GM12878 (cell line): ENCODE measurements around the gene SLC28A1. TPM values are rescaled to one million over a fixed set of nuclear protein-coding genes. Genes with fewer than 3 reads are reported as not detected.
A peak's percentile ranks its signal among the peaks of the same experiment; 100 is the strongest.

Source experiments
- ATF2 ChIP-seq: IDR thresholded peaks from 2 replicates; pipeline ENCODE4 v1.6.1; 2012; ENCODE audit warnings: low read length, inconsistent platforms
- ATF3 ChIP-seq: IDR thresholded peaks from 2 replicates; pipeline ENCODE4 v1.6.1; 2011; ENCODE audit warnings: low read depth, mild to moderate bottlenecking, low read length, moderate library complexity, borderline replicate concordance; ENCODE audit errors: extremely low read depth
- BACH1 ChIP-seq: fragments of 450-650 bp; IDR thresholded peaks from 2 replicates; pipeline ENCODE4 v1.6.1; 2017; ENCODE audit warnings: mild to moderate bottlenecking, borderline replicate concordance
- CBFB ChIP-seq: IDR thresholded peaks from 2 replicates; pipeline ENCODE4 v1.6.1; 2016; ENCODE audit warnings: antibody characterized with exemption, low read depth
- CBX5 ChIP-seq: sonication (generic); IDR thresholded peaks from 2 replicates; pipeline ENCODE4 v1.6.1; 2016; ENCODE audit warnings: low read depth, moderate library complexity, mild to moderate bottlenecking, inconsistent platforms
- DPF2 ChIP-seq: fragments of 450-650 bp; IDR thresholded peaks from 2 replicates; pipeline ENCODE4 v1.6.1; 2017; ENCODE audit warnings: mild to moderate bottlenecking
- FOS ChIP-seq: IDR thresholded peaks from 3 replicates; pipeline ENCODE4 v1.6.1; 2011; ENCODE audit warnings: borderline replicate concordance; ENCODE audit not compliant: insufficient read length; ENCODE audit errors: extremely low read depth
- IRF3 ChIP-seq: fragments of 450-650 bp; IDR thresholded peaks from 2 replicates; pipeline ENCODE4 v1.6.1; 2014; ENCODE audit warnings: mild to moderate bottlenecking
- KLF5 ChIP-seq: fragments of 450-650 bp; IDR thresholded peaks from 2 replicates; pipeline ENCODE4 v1.6.1; 2014; ENCODE audit warnings: mild to moderate bottlenecking; ENCODE audit not compliant: partially characterized antibody
- MTA3 ChIP-seq: IDR thresholded peaks from 2 replicates; pipeline ENCODE4 v1.6.1; 2012; ENCODE audit warnings: low read length, inconsistent platforms, borderline replicate concordance
- MYB ChIP-seq: fragments of 150-350 bp; IDR thresholded peaks from 2 replicates; pipeline ENCODE4 v1.6.1; 2014; ENCODE audit warnings: mild to moderate bottlenecking, low read depth, low read length, borderline replicate concordance
- NRF1 ChIP-seq: conservative IDR thresholded peaks from 2 replicates; pipeline ENCODE4 v1.6.1; 2011; ENCODE audit warnings: mild to moderate bottlenecking, low read depth, low read length, improper control_type of control experiment
- PRDM15 ChIP-seq: fragments of 450-650 bp; formaldehyde crosslinking; IDR thresholded peaks from 2 replicates; pipeline ENCODE4 v1.4.0; 2020; ENCODE audit warnings: mild to moderate bottlenecking, moderate library complexity
- RB1 ChIP-seq: fragments of 450-650 bp; formaldehyde crosslinking; IDR thresholded peaks from 2 replicates; pipeline ENCODE4 v1.6.1; 2017; ENCODE audit warnings: mild to moderate bottlenecking, borderline replicate concordance
- REST ChIP-seq: IDR thresholded peaks from 2 replicates; pipeline ENCODE4 v1.6.1; 2012; ENCODE audit warnings: mild to moderate bottlenecking, low read depth, low read length
- SPI1 ChIP-seq: IDR thresholded peaks from 2 replicates; pipeline ENCODE4 v1.6.1; 2011; ENCODE audit warnings: low read depth, mild to moderate bottlenecking, low read length, moderate library complexity, borderline replicate concordance; ENCODE audit not compliant: insufficient read depth
- TCF7 ChIP-seq: IDR thresholded peaks from 2 replicates; pipeline ENCODE4 v1.6.1; 2014; ENCODE audit warnings: antibody characterized with exemption, borderline replicate concordance
- USF2 ChIP-seq: IDR thresholded peaks from 2 replicates; pipeline ENCODE4 v1.6.1; 2011; ENCODE audit warnings: low read depth, low read length, improper control_type of control experiment, borderline replicate concordance
- ZZZ3 ChIP-seq: IDR thresholded peaks from 2 replicates; pipeline ENCODE4 v1.6.1; 2011; ENCODE audit warnings: low read depth; ENCODE audit not compliant: control insufficient read depth, insufficient read length
- polyA plus RNA-seq, 11 experiments: library from polyadenylated mRNA; depleted of rRNA in 4 of 11; unstranded in 6 of 11; stranded (reverse) in 5 of 11; fragments of >200 nt; fragmentation: Nextera tagmentation in 4 of 11; fragmentation: Illumina TruSeq in 1 of 11; extraction: Ambion mirVana in 4 of 11; extraction: Trizol in 1 of 11; gene quantifications; 1 replicate in 1 of 11; 2 replicates in 10 of 11; pipeline versions ENCODE4 v1.2.1 to v1.2.3, GENCODE V29; 2011 to 2016; ENCODE audit warnings: inconsistent platforms in 2 of 11, missing spikeins in 2 of 11, low read depth in 1 of 11
- total RNA-seq, 4 experiments: library from RNA; depleted of rRNA in 3 of 4; stranded (reverse); fragments of >200 nt in 3 of 4; fragmentation: Illumina TruSeq in 1 of 4; extraction: Trizol in 1 of 4; gene quantifications; 2 replicates each; pipeline versions ENCODE4 v1.2.1 to v1.2.3, GENCODE V29; 2013 to 2021

SLC28A1 gene
- total and polyA plus RNA-seq, 10 of the 15 experiments (the other 5 are each of a cell fraction or from before 2014, with no cell fraction given): not detected

GRCh38 chr15:84982301-84982920, 97.9 kb downstream of the SLC28A1 start (continued):
- TF ChIP-seq REST (no peak), CBX5 (peak; percentile 39; the same call in 1 of the 2 replicates), DPF2 (no peak), ATF3 (no peak), KLF5 (no peak), BACH1 (no peak), NRF1 (no peak), IRF3 (no peak), CBFB (no peak), ATF2 (no peak), MTA3 (no peak), TCF7 (no peak), SPI1 (no peak), FOS (no peak), RB1 (no peak), PRDM15 (no peak), ZZZ3 (no peak), USF2 (no peak), MYB (no peak)
